OCI-M2 (cell line): Measurements from ENCODE around the gene NEURL1.

ENCODE experiments used
- DNase-seq: peaks from one replicate; lab custom pipeline; 2025; ENCODE audit not compliant: unreplicated experiment; lab: John Stamatoyannopoulos, UW

The NEURL1 gene

GRCh38 chr10:103559776-103560175 lies 66.3 kb downstream of the NEURL1 start:
- DNase-seq: no peak

- DNase-seq: no peak
Measured at GRCh38 chr10:103560886-103561285, 67.4 kb downstream of the NEURL1 start.

- no peak for DNase-seq
Measured at GRCh38 chr10:103562383-103562782, 68.9 kb downstream of the NEURL1 start.

GRCh38 chr10:103563231-103564115 lies 70.0 kb downstream of the NEURL1 start:
- DNase-seq: no peak

GRCh38 chr10:103564116-103564501 lies 70.6 kb downstream of the NEURL1 start:
- DNase-seq: no peak

- no peak for DNase-seq
Measured at GRCh38 chr10:103564776-103565520, 71.4 kb downstream of the NEURL1 start.

GRCh38 chr10:103566536-103566935 lies 73.0 kb downstream of the NEURL1 start:
- no peak for DNase-seq

- DNase-seq: no peak
Measured at GRCh38 chr10:103568505-103568904, 75.0 kb downstream of the NEURL1 start.

GRCh38 chr10:103569896-103570295 lies 76.4 kb downstream of the NEURL1 start:
- no peak for DNase-seq

- DNase-seq: no peak
Measured at GRCh38 chr10:103570844-103571655, 77.5 kb downstream of the NEURL1 start.

- DNase-seq: no peak
Measured at GRCh38 chr10:103571656-103571975, 78.1 kb downstream of the NEURL1 start.

- no peak for DNase-seq
Measured at GRCh38 chr10:103572347-103573204, 79.1 kb downstream of the NEURL1 start.

GRCh38 chr10:103573205-103573487 lies 79.6 kb downstream of the NEURL1 start:
- no peak for DNase-seq

GRCh38 chr10:103574097-103575061 lies 80.9 kb downstream of the NEURL1 start:
- DNase-seq: no peak

- DNase-seq: no peak
Measured at GRCh38 chr10:103575416-103576075, 82.0 kb downstream of the NEURL1 start.

GRCh38 chr10:103576076-103576471 lies 82.6 kb downstream of the NEURL1 start:
- no peak for DNase-seq

- no peak for DNase-seq
Measured at GRCh38 chr10:103576862-103577261, 83.4 kb downstream of the NEURL1 start.

- DNase-seq: no peak
Measured at GRCh38 chr10:103578782-103579382, 85.4 kb downstream of the NEURL1 start.

GRCh38 chr10:103580011-103580410 lies 86.5 kb downstream of the NEURL1 start:
- DNase-seq: no peak
